HG02642 (cell line): ENCODE results near the gene AP2S1.
A peak's percentile ranks its signal among the peaks of the same experiment; 100 is the strongest.
"Not testable (repeated sequence)": the region's sequence is repeated elsewhere in the genome, so short reads cannot be mapped to it uniquely, and the experiment has no call there.

Experiments used
- ATAC-seq: cut with Tn5 transposase; IDR thresholded peaks from one replicate; pipeline ENCODE4 v1.9.1; 2021; ENCODE audit warnings: mild to moderate bottlenecking; ENCODE audit not compliant: unreplicated experiment, poor library complexity

AP2S1 gene

GRCh38 chr19:46844067-46844489 is 6.6 kb downstream of the AP2S1 start:
- no peak for ATAC-seq

GRCh38 chr19:46842791-46843190 is 7.9 kb downstream of the AP2S1 start:
- no peak for ATAC-seq

- no peak for ATAC-seq
These were observed 9.1 kb downstream of the AP2S1 start for GRCh38 chr19:46841458-46842083.

GRCh38 chr19:46840498-46840942 is 10.1 kb downstream of the AP2S1 start:
- ATAC-seq, result no peak

GRCh38 chr19:46839752-46840497 is 10.7 kb downstream of the AP2S1 start:
- no peak for ATAC-seq

GRCh38 chr19:46838160-46838559 is 12.5 kb downstream of the AP2S1 start:
- no peak for ATAC-seq

- ATAC-seq, result no peak
These were observed 15.7 kb downstream of the AP2S1 start for GRCh38 chr19:46834984-46835383.

GRCh38 chr19:46834121-46834520 is 16.5 kb downstream of the AP2S1 start:
- no peak for ATAC-seq

GRCh38 chr19:46830864-46831263 is 19.8 kb downstream of the AP2S1 start:
- ATAC-seq, result no peak

GRCh38 chr19:46828484-46828883 is 22.2 kb downstream of the AP2S1 start:
- no peak for ATAC-seq

GRCh38 chr19:46825731-46826055 is 25.0 kb downstream of the AP2S1 start:
- ATAC-seq, result no peak

GRCh38 chr19:46824890-46825730 is 25.5 kb downstream of the AP2S1 start:
- no peak for ATAC-seq

GRCh38 chr19:46823049-46823448 is 27.6 kb downstream of the AP2S1 start:
- no peak for ATAC-seq

- ATAC-seq, result not testable (repeated sequence)
These were observed 28.2 kb downstream of the AP2S1 start for GRCh38 chr19:46822410-46822787.

GRCh38 chr19:46821512-46822409 is 28.9 kb downstream of the AP2S1 start:
- ATAC-seq, result peak; percentile 50

- ATAC-seq, result no peak
These were observed 31.8 kb downstream of the AP2S1 start for GRCh38 chr19:46818812-46819211.

- ATAC-seq, result no peak
These were observed 34.6 kb downstream of the AP2S1 start for GRCh38 chr19:46815833-46816627.

- ATAC-seq, result no peak
These were observed 36.7 kb downstream of the AP2S1 start for GRCh38 chr19:46813839-46814358.
